OCI-LY3 (cell line): ENCODE data around the gene RAB5B.

Experiments used
- H2AFZ ChIP-seq: fragments of 200-600, 300-600 bp; shearing (Covaris generic); 2 replicates; pipeline ENCODE4 v1.6.0; 2014; ENCODE audit warnings: antibody characterized with exemption, low read depth, low read length
- H3K27ac ChIP-seq: fragments of 200-600, 300-600 bp; sonication (generic); 2 replicates; pipeline ENCODE4 v1.5.1; 2014; ENCODE audit warnings: mild to moderate bottlenecking, low read length, moderate library complexity, mixed read lengths
- H3K27me3 ChIP-seq: fragments of 200-600, 300-600 bp; sonication (generic); 2 replicates; pipeline ENCODE4 v1.6.1; 2014; ENCODE audit warnings: low read depth, low read length, mixed read lengths
- H3K36me3 ChIP-seq: fragments of 200-600, 300-600 bp; sonication (generic); replicated peaks from 2 replicates; pipeline ENCODE3; 2014; ENCODE audit warnings: low read depth, low read length, mixed read lengths
- H3K4me1 ChIP-seq: fragments of 300-600, 200-600 bp; sonication (generic); 2 replicates; pipeline ENCODE4 v1.6.1; 2014; ENCODE audit warnings: low read length, mixed read lengths
- H3K4me2 ChIP-seq: fragments of 200-600, 300-600 bp; sonication (generic); 2 replicates; pipeline ENCODE4 v1.6.1; 2014; ENCODE audit warnings: low read length, mixed read lengths
- H3K4me3 ChIP-seq: fragments of 300-600, 200-600 bp; sonication (generic); 2 replicates; pipeline ENCODE4 v1.5.1; 2014; ENCODE audit warnings: antibody characterized with exemption, mild to moderate bottlenecking, low read length, moderate library complexity
- H3K79me2 ChIP-seq: fragments of 300-600, 200-600 bp; shearing (Covaris generic); 2 replicates; pipeline ENCODE4 v1.6.1; 2014; ENCODE audit warnings: mild to moderate bottlenecking, low read length, mixed read lengths
- H3K9ac ChIP-seq: fragments of 300-600, 200-600 bp; shearing (Covaris generic); 2 replicates; pipeline ENCODE4 v1.6.0; 2014; ENCODE audit warnings: mild to moderate bottlenecking, low read length, moderate library complexity
- H3K9me3 ChIP-seq: fragments of 200-600, 300-600 bp; shearing (Covaris generic); 2 replicates; pipeline ENCODE4 v1.6.1; 2014; ENCODE audit warnings: low read length, mixed read lengths; ENCODE audit not compliant: insufficient read depth
- H4K20me1 ChIP-seq: fragments of 200-600, 300-600 bp; sonication (generic); 2 replicates; pipeline ENCODE4 v1.6.1; 2016; ENCODE audit warnings: low read length, mixed read lengths; ENCODE audit not compliant: insufficient read depth
- CTCF ChIP-seq: fragments of 200-600, 300-600 bp; sonication (generic); IDR thresholded peaks from 2 replicates; pipeline ENCODE4 v1.5.1; 2014; ENCODE audit warnings: antibody characterized with exemption, low read length, low read depth
- EZH2phosphoT487 ChIP-seq: fragments of 200-600 bp; shearing (Covaris generic); IDR thresholded peaks from 2 replicates; pipeline ENCODE4 v1.6.1; 2018; ENCODE audit warnings: antibody characterized with exemption, mixed run types, low read depth

Gene RAB5B

GRCh38 chr12:55937981-55938380 is 35.9 kb upstream of the RAB5B start:
- H3K9me3 ChIP-seq = no peaks in the 10 kb centered on the region
- H3K36me3 ChIP-seq = no peaks in the 10 kb centered on the region
- no peak overlapping the region for H2AFZ ChIP-seq
- H4K20me1 ChIP-seq = no peaks in the 10 kb centered on the region
- H3K4me2 ChIP-seq = no peak overlapping the region
- TF ChIP-seq EZH2phosphoT487 = no peak
- no peak overlapping the region for H3K27ac ChIP-seq
- H3K4me3 ChIP-seq = no peak overlapping the region
- H3K79me2 ChIP-seq = no peaks in the 10 kb centered on the region
- H3K9ac ChIP-seq = no peak overlapping the region
- H3K4me1 ChIP-seq = peaks cover 5% of the 10 kb centered on the region; the same call in 1 of the 2 replicates
- H3K27me3 ChIP-seq = 0 out of 2 replicates have a peak, but pooled peaks cover under 1% of the 10 kb centered on the region

- Histone ChIP-seq H3K27ac (no peak overlapping the region), H3K4me1 (peaks cover 5% of the 10 kb centered on the region; the same call in 1 of the 2 replicates), H2AFZ (no peak overlapping the region), H3K79me2 (no peaks in the 10 kb centered on the region), H3K4me3 (no peak overlapping the region), H4K20me1 (no peaks in the 10 kb centered on the region), H3K4me2 (no peak overlapping the region), H3K9ac (no peak overlapping the region), H3K36me3 (no peaks in the 10 kb centered on the region), H3K27me3 (no peaks in the 10 kb centered on the region), H3K9me3 (no peaks in the 10 kb centered on the region)
- TF ChIP-seq EZH2phosphoT487 (no peak), CTCF (no peak)
Measured at GRCh38 chr12:55938826-55939501, 34.9 kb upstream of the RAB5B start.

GRCh38 chr12:55940065-55940732 is 33.7 kb upstream of the RAB5B start:
- 0 out of 2 replicates have a peak overlapping the region, but pooled peaks have one; percentile 15 for H3K9ac ChIP-seq

GRCh38 chr12:55942055-55942454 is 31.8 kb upstream of the RAB5B start:
- Histone ChIP-seq H3K36me3 (no peaks in the 10 kb centered on the region), H3K4me2 (no peak overlapping the region), H3K4me1 (peaks cover 5% of the 10 kb centered on the region; the same call in 1 of the 2 replicates), H3K27me3 (no peaks in the 10 kb centered on the region), H2AFZ (no peak overlapping the region), H4K20me1 (no peaks in the 10 kb centered on the region), H3K4me3 (no peak overlapping the region), H3K79me2 (no peaks in the 10 kb centered on the region), H3K27ac (no peak overlapping the region), H3K9ac (no peak overlapping the region), H3K9me3 (no peaks in the 10 kb centered on the region)
- TF ChIP-seq EZH2phosphoT487 = no peak
- TF ChIP-seq CTCF = no peak

More at GRCh38 chr12:55940065-55940732, 33.7 kb upstream of the RAB5B start:
- peak overlapping the region; percentile 68 for H3K4me3 ChIP-seq
- H4K20me1 ChIP-seq = no peaks in the 10 kb centered on the region
- peaks cover 5% of the 10 kb centered on the region; the same call in 1 of the 2 replicates for H3K4me1 ChIP-seq
- no peak overlapping the region for H3K27ac ChIP-seq
- no peaks in the 10 kb centered on the region for H3K9me3 ChIP-seq
- peak overlapping the region; percentile 80 for H3K4me2 ChIP-seq
- TF ChIP-seq CTCF (peak; percentile 91), EZH2phosphoT487 (no peak)
- H2AFZ ChIP-seq = peak overlapping the region; percentile 50; the same call in 1 of the 2 replicates
- no peaks in the 10 kb centered on the region for H3K36me3 ChIP-seq
- H3K27me3 ChIP-seq = no peaks in the 10 kb centered on the region
- no peaks in the 10 kb centered on the region for H3K79me2 ChIP-seq
